HepG2 (cell line): ENCODE measurements around the gene DPH7. TPM values are rescaled to one million over a fixed set of nuclear protein-coding genes. Genes with fewer than 3 reads are reported as not detected.
A peak's percentile ranks its signal among the peaks of the same experiment; 100 is the strongest.
"Not testable (repeated sequence)": the region's sequence is repeated elsewhere in the genome, so short reads cannot be mapped to it uniquely, and the experiment has no call there.

ENCODE experiments used
- ATAC-seq: fragments of 200-7000 bp; cut with Tn5 transposase; 3 replicates; pipeline ENCODE4 v1.9.1; 2020; ENCODE audit warnings: mild to moderate bottlenecking, moderate library complexity
- BruUV-seq: library from RNA; stranded (reverse); fragments of 400-500 nt; replicated peaks from 2 replicates; lab custom pipeline; 2021; lab: Mats Ljungman, UMichigan
- CTCF ChIA-PET: fragments of 300-600 bp; formaldehyde crosslinking; extraction: SDS; loops from one replicate; lab custom pipeline; 2021; ENCODE audit warnings: low total read pairs, inconsistent platforms, low intra/inter-chr PET ratio; lab: Yijun Ruan, JAX
- POLR2A ChIA-PET: fragments of 350-600 bp; sonication (Branson Sonifier 250); formaldehyde crosslinking; loops from one replicate; lab custom pipeline; 2020; ENCODE audit warnings: antibody characterized with exemption, inconsistent platforms; lab: Yijun Ruan, JAX
- DNase-seq: peaks from one replicate; pipeline ENCODE4 v3.0.0-alpha.2; 2015; ENCODE audit warnings: low spot score
- FAIRE-seq: peaks from 3 replicates; lab custom pipeline; 2011; peaks lifted over from hg19 to GRCh38; lab: Jason Lieb, UNC
- H2AFZ ChIP-seq: one replicate; pipeline ENCODE4 v1.6.1; 2011; ENCODE audit warnings: low read length, inconsistent platforms
- H3K27ac ChIP-seq: fragments of 300-600 bp; 3 replicates; pipeline ENCODE4 v1.8.0; 2011; ENCODE audit warnings: mixed run types, mild to moderate bottlenecking, mixed read lengths, low read length, inconsistent platforms; ENCODE audit not compliant: insufficient read depth; ENCODE audit errors: extremely low read length
- H3K27me3 ChIP-seq, 2 experiments: fragments of 200-600 bp in 1 of 2; 2 replicates in 1 of 2; 3 replicates in 1 of 2; pipeline versions ENCODE4 v1.6.0 to v1.8.0; 2011; ENCODE audit warnings: low read length in 2 of 2, mild to moderate bottlenecking in 2 of 2, moderate library complexity in 2 of 2, inconsistent platforms in 1 of 2; ENCODE audit not compliant: insufficient read depth in 2 of 2, control insufficient read depth in 1 of 2
- H3K36me3 ChIP-seq, 2 experiments: fragments of 200-600 bp in 1 of 2; replicated peaks in 1 of 2; 2 replicates in 1 of 2; 3 replicates in 1 of 2; pipeline versions ENCODE4 v1.5.1 to v1.8.0; 2011; ENCODE audit warnings: low read length in 2 of 2, inconsistent platforms in 1 of 2; ENCODE audit not compliant: insufficient read depth in 2 of 2, control insufficient read depth in 1 of 2
- H3K4me1 ChIP-seq: 2 replicates; pipeline ENCODE4 v1.5.1; 2012; ENCODE audit warnings: low read length, inconsistent platforms; ENCODE audit not compliant: insufficient read depth
- H3K4me2 ChIP-seq: 2 replicates; pipeline ENCODE4 v1.6.0; 2011; ENCODE audit warnings: low read depth, low read length, inconsistent platforms
- H3K4me3 ChIP-seq, 3 experiments: fragments of 200-600 bp in 1 of 3; sonication (generic), shearing (Covaris generic) in 1 of 3; replicated peaks in 1 of 3; 2 replicates each; pipeline ENCODE4 v1.5.1; 2011 to 2016; ENCODE audit warnings: low read length in 3 of 3, inconsistent platforms in 2 of 3, low read depth in 2 of 3, mild to moderate bottlenecking in 2 of 3, control low read depth in 1 of 3, mixed read lengths in 1 of 3; ENCODE audit not compliant: insufficient read depth in 1 of 3
- H3K79me2 ChIP-seq: one replicate; pipeline ENCODE4 v1.6.1; 2011; ENCODE audit warnings: low read length, inconsistent platforms; ENCODE audit not compliant: insufficient read depth
- H3K9ac ChIP-seq: 2 replicates; pipeline ENCODE4 v1.6.0; 2011; ENCODE audit warnings: mild to moderate bottlenecking, low read depth, low read length, inconsistent platforms; ENCODE audit not compliant: insufficient read depth
- H3K9me3 ChIP-seq: 2 replicates; pipeline ENCODE4 v1.5.1; 2012; ENCODE audit warnings: mild to moderate bottlenecking, low read length
- H4K20me1 ChIP-seq: 2 replicates; pipeline ENCODE4 v1.6.0; 2011; ENCODE audit warnings: inconsistent platforms, mild to moderate bottlenecking, low read length, moderate library complexity; ENCODE audit not compliant: insufficient read depth
- SRSF1 ChIP-seq: fragments of 200-400 bp; formaldehyde crosslinking; optimal IDR thresholded peaks from 2 replicates; pipeline ENCODE3; 2017; ENCODE audit warnings: mild to moderate bottlenecking, low read depth, low read length, moderate library complexity
- WGBS: methylation state at CpG from one replicate; pipeline ENCODE4 v1.1.6; 2017; ENCODE audit warnings: low lambda C conversion rate; 5-methylcytosine and 5-hydroxymethylcytosine counted together
- in situ Hi-C: cut with HindIII; loops from 2 replicates; pipeline ENCODE4 v1.10.0; 2017; ENCODE audit warnings: low pct_unique_long_range_greater_than_20kb; ENCODE audit not compliant: extremely low pct_ligation_motif_present
- intact Hi-C: fragments of 100-400 bp; cut with micrococcal nuclease; formaldehyde crosslinking; loops from one replicate; pipeline ENCODE4 v1.10.0; 2022; ENCODE audit not compliant: unreplicated experiment
- polyA plus RNA-seq, 8 experiments: library from polyadenylated mRNA; depleted of rRNA in 3 of 8; stranded (reverse) in 7 of 8; unstranded in 1 of 8; fragments of >200 nt; fragmentation: Illumina TruSeq in 4 of 8; extraction: Trizol in 4 of 8; gene quantifications; 2 replicates each; pipeline versions ENCODE4 v1.2.1 to v1.2.3, GENCODE V29; 2011 to 2016; ENCODE audit warnings: low read depth in 4 of 8, missing spikeins in 1 of 8, mixed read lengths in 1 of 8; ENCODE audit not compliant: insufficient read depth in 1 of 8
- total RNA-seq, 5 experiments: library from RNA; depleted of rRNA; stranded (reverse); fragments of >200 nt; fragmentation: Illumina TruSeq; extraction: Trizol; gene quantifications; 2 replicates each; pipeline ENCODE4 v1.2.3, GENCODE V29; 2016; ENCODE audit warnings: low read depth in 1 of 5
- TF ChIP-seq, protein P1 (sequence below): sonication (generic); formaldehyde crosslinking; IDR thresholded peaks from 2 replicates; pipeline ENCODE4 v1.5.0; 2020; ENCODE audit warnings: mild to moderate bottlenecking, missing genetic modification reagents

DPH7 gene
- total and polyA plus RNA-seq, 2 of the 13 experiments (the other 11 are each of a cell fraction or from before 2014, with no cell fraction given): 27.6 to 31.6 TPM

DNA sequence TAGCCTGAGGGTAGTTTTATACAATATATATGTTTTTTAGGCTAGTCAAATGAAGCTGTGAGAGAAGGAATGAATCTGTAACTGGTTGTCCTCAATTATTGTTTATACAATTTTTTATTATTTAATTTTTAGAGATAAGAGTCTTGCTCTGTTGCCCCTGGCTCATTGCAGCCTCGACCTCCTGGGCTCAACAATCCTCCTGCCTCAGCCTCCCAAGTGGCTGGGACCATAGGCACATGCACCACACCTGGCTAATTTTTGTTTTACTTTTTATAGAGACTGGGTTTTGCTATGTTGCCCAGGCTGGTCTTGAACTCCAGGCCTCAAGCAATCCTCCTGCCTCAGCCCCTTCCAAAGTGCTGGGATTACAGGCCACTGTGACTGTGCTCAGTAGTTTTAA, 24.4 kb downstream of the DPH7 start:
- FAIRE-seq: no peak
- no TSS peak for BruUV-seq
- POLR2A ChIA-PET: no interaction called here

DNA sequence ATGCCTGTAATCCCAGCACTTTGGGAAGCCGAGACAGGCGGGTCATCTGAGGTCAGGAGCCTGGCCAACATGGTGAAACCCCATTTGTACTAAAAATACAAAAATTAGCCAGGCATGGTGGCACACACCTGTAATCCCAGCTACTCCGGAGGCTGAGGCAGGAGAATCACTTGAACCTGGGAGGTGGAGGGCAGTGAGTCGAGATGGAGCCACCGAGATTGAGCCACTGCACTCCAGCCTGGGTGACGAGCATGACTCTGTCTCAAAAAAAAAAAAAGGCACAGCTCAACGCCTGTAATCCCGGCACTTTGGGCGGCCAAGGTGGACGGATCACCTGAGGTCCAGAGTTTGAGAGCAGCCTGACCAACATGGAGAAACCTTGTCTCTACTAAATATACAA, 25.1 kb downstream of the DPH7 start:
- H3K4me2 ChIP-seq, in situ Hi-C loops, POLR2A ChIA-PET, H3K27me3 ChIP-seq, FAIRE-seq, H3K27ac ChIP-seq, BruUV-seq, DNase-seq, H3K9ac ChIP-seq, CTCF ChIA-PET, H2AFZ ChIP-seq, ATAC-seq, H3K4me3 ChIP-seq, H4K20me1 ChIP-seq, H3K9me3 ChIP-seq, intact Hi-C loops, H3K79me2 ChIP-seq: not testable (repeated sequence)
- 92% methylated on average over 10 of the region's 10 CpGs for WGBS
- H3K4me1 ChIP-seq: peaks cover 23% of the 10 kb centered on the region
- peaks cover 12 to 34% of the 10 kb centered on the region in 2 experiments for H3K36me3 ChIP-seq

More for the DNA sequence above, 24.4 kb downstream of the DPH7 start:
- Histone ChIP-seq H4K20me1 (peaks cover 4% of the 10 kb centered on the region; the same call in 1 of the 2 replicates), H3K9me3 (no peaks in the 10 kb centered on the region), H3K4me1 (peaks cover 24% of the 10 kb centered on the region), H3K4me2 (no peak overlapping the region), H3K9ac (no peak overlapping the region), H3K27me3 (no peaks in the 10 kb centered on the region), H3K27ac (no peak overlapping the region), H2AFZ (no peak overlapping the region), H3K79me2 (peaks cover 2% of the 10 kb centered on the region), H3K36me3 (peaks cover 13 to 34% of the 10 kb centered on the region in 2 experiments)
- CTCF ChIA-PET: no interaction called here
- 100% methylated on average over 1 of the region's 1 CpG for WGBS
- no peak for ATAC-seq
- DNase-seq: no peak
- in situ Hi-C loops: no loop called here
- intact Hi-C loops: no loop called here
- no peak for TF ChIP-seq SRSF1
- TF ChIP-seq, protein P1, sequence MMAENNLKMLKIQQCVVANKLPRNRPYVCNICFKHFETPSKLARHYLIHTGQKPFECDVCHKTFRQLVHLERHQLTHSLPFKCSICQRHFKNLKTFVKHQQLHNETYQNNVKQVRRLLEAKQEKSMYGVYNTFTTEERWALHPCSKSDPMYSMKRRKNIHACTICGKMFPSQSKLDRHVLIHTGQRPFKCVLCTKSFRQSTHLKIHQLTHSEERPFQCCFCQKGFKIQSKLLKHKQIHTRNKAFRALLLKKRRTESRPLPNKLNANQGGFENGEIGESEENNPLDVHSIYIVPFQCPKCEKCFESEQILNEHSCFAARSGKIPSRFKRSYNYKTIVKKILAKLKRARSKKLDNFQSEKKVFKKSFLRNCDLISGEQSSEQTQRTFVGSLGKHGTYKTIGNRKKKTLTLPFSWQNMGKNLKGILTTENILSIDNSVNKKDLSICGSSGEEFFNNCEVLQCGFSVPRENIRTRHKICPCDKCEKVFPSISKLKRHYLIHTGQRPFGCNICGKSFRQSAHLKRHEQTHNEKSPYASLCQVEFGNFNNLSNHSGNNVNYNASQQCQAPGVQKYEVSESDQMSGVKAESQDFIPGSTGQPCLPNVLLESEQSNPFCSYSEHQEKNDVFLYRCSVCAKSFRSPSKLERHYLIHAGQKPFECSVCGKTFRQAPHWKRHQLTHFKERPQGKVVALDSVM: peak; percentile 45; the same call in 1 of the 2 replicates
- TF ChIP-seq, all 625 proteins: peak for 1
- no peak overlapping the region for H3K4me3 ChIP-seq
